GM12801 (cell line): ENCODE measurements around the gene NRK.

Experiments used
- CTCF ChIP-seq: IDR thresholded peaks from one replicate; pipeline ENCODE4 v1.5.1; 2011; ENCODE audit warnings: control low read depth; ENCODE audit not compliant: insufficient read length; ENCODE audit errors: extremely low read depth

The NRK gene

GRCh38 chrX:105909576-105909975, 87.2 kb downstream of the NRK start:
- no peak for TF ChIP-seq CTCF

- TF ChIP-seq CTCF, result no peak
Measured at GRCh38 chrX:105910563-105911105, 88.3 kb downstream of the NRK start.

- no peak for TF ChIP-seq CTCF
Measured at GRCh38 chrX:105945266-105945665, 122.9 kb downstream of the NRK start.

GRCh38 chrX:105969487-105969886, 147.1 kb downstream of the NRK start:
- TF ChIP-seq CTCF, result no peak

GRCh38 chrX:105972690-105973386, 150.5 kb downstream of the NRK start:
- no peak for TF ChIP-seq CTCF

GRCh38 chrX:105973387-105973739, 151.0 kb downstream of the NRK start:
- no peak for TF ChIP-seq CTCF

- no peak for TF ChIP-seq CTCF
Measured at GRCh38 chrX:105975382-105975781, 153.0 kb downstream of the NRK start.
